Suppressor macrophage treated with lipopolysaccharide for 4 hours (primary cell): ENCODE data around the gene AARSD1.
"Not testable (repeated sequence)": the region's sequence is repeated elsewhere in the genome, so short reads cannot be mapped to it uniquely, and the experiment has no call there.

Experiments used
- DNase-seq: peaks from one replicate; pipeline ENCODE4 v3.0.0-alpha.2; 2020

Gene AARSD1

GRCh38 chr17:42964161-42964932 lies at the start of gene AARSD1:
TSS of gene AARSD1 (minus strand) at chr17:42964454. CDS start at chr17:42964440, 14 bp downstream.
- DNase-seq, result peak; percentile 92

GRCh38 chr17:43013296-43013695 lies 49.0 kb upstream of the AARSD1 start:
- DNase-seq, result no peak

DNA sequence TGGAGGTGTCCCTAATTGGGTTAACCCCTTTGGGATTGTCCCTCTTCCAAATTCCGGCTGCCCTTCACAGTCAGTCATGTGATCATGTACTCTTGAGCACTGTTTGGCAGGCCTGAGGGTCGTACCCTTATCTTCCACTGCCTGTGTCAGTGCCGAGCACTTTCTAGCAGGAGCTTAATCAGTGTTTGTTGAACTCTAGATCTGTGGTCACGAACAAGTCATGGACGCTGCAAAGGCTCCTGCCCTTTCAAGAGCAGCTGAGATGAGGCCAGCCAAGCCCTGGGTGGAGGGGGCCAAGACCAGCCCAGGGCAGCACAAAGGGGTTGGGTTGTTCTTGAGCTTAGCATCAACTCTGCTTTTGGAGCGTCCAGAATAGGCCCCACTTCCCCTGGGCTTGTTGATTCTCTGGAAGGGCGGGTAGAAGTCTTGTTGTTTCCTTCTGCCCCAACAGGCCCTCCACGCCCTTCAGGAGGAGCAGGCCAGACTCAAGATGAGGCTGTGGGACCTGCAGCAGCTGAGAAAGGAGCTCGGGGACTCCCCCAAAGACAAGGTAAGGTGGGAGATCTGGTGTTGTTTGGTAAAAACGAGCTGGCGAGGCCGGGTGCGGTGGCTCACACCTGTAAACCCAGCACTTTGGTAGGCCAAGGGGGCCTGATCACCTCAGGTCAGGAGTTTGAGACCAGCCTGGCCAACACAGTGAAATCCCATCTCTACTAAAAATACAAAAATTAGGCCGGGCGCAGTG lies 47.6 kb upstream of the AARSD1 start:
- no peak for DNase-seq

DNA sequence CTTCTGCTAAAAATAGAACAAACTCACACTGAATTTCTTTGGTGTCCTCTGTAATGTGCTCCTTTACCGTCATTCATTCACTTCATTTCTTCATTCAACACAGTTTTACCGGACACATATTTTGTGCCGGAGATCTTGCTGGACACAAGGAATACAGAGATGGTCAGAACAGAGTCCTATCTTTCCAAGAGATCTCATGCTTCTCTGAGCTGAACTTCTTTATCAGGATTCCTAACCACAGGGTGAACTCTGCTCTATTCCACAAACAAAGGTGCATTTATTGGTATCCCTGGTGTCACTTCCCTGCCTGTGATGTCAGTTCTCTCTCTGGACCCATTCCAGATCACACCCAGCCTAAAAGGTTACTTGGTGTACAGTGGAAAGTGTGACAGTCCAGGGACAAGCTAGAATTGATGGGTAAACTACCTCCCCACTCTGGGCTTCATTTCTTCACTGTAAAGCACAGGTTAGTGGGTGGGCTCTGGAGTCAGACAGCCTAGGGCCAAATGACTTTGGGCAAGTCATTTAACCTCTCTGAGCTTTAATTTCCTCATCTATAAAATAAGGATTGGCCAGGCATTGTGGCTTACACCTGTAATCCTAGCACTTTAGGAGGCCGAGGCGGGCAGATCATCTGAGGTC lies 46.5 kb upstream of the AARSD1 start:
- no peak for DNase-seq

- peak; percentile 94 for DNase-seq
Observed at GRCh38 chr17:43006639-43007551, 42.6 kb upstream of the AARSD1 start, which contains the start of gene IFI35. TSS of gene IFI35 (plus strand) at chr17:43006784. CDS start at chr17:43006948, 164 bp downstream.

- no peak for DNase-seq
Observed at GRCh38 chr17:43003542-43004172, 39.4 kb upstream of the AARSD1 start.

DNA sequence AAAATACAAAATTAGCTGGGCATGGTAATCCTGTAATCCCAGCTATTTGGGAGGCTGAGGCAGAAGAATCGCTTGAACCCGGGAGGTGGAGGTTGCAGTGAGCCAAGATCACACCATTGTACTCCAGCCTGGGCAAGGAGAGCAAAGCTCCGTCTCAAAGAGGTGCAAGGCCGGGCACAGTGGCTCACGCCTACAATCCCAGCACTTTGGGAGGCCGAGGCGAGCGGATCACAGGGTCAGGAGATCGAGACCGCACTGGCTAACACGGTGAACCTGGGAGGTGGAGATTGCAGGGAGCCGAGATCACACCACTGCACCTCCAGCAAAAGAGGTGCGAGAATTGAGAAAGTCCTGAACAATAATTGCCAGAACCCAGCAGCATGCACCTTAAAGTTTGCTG lies 36.6 kb upstream of the AARSD1 start:
- not testable (repeated sequence) for DNase-seq

DNA sequence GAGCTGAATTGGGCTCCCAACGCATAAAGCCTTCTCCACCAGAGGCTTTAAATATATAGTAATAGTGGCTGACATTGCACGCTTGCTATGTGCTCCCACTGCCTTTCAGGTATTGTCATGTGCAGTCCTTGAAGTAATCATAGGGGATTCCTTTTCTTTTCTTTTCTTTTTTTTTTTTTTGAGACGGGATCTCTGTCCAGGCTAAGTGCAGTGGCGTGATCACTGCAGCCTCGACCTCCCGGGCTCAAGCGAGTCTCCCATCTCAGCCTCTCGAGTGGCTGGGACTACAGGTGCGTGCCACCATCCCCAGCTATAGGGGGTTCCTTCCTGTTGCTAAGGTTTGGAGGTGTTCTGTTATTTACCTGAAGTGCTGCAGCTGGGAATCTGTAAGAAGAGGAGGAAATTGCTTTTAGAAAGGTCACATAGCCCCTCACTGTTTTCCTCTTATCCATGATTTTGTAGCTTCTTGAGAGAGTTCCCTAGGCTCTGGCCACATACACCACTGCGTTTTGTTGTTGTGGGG lies 34.8 kb upstream of the AARSD1 start:
- no peak for DNase-seq

DNA sequence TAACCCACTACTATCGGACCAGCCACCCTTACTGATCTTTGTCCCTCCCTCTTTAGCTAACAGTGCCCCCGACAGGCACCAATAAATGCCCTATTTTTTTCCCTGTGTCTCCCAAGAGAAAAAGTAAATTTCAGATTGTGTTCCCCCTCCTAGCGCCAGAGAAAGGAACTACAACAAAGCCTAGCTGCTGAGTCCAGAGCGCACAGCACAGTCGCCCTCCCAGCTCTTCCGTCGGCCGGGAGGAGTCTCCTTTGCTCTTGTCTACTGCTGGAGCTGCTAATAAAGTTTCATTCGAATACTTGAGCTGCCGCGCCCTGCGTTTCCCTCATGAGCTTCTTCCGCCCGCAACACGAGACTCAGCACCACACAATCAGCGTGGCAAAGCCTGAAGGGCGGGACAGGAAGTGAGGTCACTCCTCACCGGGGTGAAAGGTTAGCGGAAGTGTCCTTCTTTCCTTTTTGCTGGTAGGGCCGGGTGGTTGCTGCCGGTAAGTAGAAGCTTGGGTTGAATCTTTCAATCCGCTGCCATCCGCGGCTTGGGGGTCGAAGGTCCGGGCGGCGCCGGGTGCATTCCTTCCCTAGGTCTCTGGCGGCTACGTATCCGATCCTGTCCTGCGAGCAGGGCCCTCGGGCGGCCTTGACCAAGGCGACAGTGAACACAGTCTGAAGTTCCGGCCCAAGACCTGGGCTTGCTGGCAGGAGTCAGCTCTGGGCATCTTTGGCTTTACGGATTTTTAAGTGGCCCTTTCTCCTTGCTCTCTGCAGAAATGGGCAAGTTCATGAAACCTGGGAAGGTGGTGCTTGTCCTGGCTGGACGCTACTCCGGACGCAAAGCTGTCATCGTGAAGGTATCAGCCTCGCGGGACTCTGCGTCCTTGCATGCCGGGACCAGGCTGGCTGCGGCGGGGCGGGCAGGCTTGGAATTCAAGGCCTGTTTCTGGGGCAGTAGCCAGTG lies 34.0 kb upstream of the AARSD1 start, which contains the start of gene RPL27:
RPL27 (plus strand) TSS at position 436 of the 955 bp plus-strand sequence; CDS start at position 768, 332 bp downstream.
- peak; percentile 100 for DNase-seq

DNA sequence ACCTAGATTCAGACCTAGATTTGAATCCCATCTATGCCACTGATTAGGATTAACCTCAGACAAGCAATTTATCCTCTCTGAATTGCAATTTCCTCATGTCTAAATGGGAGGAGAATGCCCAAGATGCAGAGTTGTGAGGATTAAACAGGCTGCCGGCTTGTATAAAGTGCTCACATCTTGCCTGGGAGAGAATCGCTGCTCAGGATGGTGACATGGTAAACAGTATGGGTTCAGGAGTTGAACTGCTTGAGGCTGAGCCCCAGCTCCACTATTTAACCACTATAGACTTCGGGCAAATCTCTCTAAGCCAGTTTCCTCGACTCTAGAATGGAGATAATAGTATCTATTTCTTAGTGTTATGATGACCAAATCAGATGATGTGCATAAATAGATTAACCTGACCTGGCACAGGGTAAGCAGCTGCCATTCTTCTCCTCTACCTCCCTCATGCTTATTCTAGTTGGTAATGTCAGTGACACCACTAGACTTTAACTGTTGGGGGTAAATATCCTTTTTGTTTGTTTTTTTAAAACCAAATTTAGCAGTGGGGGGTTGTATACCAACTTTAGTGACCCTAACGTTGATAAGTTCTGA lies 33.2 kb upstream of the AARSD1 start:
- no peak for DNase-seq

DNA sequence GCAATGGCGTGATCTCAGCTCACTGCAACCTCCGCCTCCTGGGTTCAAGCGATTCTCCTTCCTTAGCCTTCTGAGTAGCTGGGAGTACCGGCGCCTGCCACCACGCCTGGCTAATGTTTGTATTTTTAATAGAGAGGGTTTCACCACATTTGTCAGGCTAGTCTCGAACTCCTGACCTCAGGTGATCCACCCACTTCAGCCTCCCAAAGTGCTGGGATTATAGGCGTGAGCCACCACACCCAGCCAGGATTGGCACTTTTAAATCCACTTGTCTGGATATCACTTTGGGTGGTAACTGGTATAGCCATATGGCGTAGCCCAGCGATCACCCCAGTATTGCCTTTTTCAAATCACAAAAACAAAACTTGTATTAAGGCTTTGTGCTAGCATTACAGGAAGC lies 29.7 kb upstream of the AARSD1 start:
- not testable (repeated sequence) for DNase-seq

GRCh38 chr17:42992872-42993271 lies 28.6 kb upstream of the AARSD1 start:
- DNase-seq, result no peak

DNA sequence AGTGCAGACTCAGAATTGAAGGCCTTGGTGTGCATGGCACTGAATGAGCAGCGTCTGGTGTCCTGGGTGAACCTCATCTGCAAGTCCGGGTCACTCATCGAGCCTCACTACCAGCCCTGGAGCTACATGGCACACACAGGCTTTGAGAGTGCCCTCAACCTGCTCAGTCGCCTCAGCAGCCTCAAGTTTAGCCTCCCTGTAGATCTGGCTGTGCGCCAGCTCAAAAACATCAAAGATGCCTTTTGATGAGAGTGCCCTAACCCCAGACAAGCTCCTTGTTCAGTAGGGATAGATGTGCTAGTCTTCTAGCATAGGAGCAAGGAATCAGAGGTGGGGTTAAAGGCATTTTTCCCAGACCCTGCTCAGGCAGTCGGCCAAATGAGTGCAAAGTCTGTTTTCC lies 27.2 kb upstream of the AARSD1 start:
- DNase-seq, result no peak

DNA sequence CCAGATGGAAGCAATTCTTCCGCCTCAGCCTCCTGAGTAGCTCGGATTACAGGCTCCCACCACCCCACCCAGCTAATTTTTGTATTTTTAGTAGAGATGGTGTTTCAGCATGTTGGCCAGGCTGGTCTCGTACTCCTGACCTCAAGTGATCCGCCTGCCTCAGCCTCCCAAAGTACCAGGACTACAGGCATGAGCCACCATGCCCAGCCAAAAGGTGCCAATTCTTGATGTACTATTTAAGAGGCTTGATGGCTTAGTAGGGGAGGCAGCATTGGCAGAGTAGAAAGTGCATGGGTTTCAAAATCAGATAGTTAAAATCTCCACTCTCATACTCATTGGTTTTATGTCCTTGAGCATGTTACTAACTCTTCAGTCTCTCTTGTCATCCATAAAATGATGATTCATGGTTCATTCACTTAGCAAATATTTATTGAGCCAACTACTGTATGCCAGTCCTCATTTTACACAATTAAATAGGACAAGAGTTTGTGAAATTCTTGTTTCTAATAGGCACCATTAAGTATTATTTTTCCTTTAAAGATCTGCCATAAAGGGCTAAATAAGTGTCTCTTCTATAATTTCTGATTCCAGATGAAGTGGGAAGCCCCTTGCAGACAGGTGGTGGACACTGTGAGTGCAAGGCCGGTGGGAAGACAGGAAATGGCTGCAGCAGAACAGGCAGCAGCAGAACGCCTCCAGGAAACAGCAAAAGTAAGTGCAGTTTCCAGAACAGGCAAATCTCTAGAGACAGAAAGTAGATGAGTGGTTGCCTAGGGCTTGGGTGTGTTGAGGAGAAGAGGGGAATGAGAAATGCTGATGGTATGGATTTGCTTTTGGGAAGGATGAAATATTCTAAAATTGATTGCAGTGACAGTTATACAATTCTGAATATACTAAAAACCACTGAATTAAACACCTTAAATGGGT lies 25.7 kb upstream of the AARSD1 start:
- DNase-seq, result no peak

DNA sequence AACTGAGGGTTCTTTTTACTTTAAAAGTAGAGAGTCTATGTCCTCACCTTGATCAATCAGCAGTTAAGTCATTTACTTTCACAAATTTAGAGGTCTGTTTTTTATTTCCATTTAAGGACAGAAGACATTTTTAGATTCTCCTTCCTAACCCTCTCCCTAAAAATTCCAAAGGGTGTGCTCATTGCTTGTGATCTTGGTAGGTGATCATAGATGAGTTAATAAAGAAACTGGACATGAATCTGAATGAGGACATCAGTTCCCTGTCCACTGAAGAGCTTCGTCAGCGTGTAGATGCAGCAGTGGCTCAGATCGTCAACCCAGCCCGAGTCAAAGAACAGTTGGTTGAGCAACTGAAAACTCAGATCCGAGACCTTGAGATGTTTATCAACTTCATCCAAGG lies 24.9 kb upstream of the AARSD1 start:
- no peak for DNase-seq

DNA sequence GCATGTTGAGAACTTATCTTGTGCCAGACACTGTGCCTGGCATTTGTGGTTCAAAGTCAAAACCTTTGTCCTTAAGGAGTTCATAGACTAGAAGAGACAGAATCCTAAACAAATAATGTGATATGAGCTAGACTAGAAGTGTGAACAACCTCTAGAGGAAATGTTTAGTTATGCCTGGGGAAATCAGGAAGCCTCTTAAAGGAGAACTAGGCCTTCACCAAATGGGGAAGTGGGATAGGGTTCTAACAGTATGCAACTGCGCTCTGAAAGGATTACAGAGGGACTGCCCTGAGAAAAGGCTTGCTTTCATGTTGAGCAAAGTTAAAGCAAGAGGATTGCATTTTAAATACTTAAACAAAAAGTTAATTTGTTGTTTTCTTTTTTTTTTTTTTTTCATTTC lies 21.0 kb upstream of the AARSD1 start:
- DNase-seq, result peak; percentile 90

DNA sequence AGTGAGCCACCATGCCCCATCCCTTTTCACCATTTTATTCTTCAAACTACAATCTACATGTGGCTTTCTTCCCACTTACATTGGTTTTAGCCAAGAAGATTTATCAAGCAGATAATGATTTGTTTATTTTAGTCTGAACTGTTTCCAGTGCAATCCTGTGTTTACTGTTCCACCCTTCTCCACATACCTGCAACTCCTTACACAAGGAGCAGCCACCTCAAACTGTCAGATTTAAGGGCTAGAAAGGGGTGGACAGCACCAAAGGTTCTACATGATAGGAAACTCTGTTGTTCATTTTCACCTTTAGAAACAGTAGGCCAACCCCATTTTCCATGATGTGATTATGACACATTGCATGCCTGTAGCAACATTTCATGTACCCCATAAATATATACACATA lies 18.0 kb upstream of the AARSD1 start:
- no peak for DNase-seq

DNA sequence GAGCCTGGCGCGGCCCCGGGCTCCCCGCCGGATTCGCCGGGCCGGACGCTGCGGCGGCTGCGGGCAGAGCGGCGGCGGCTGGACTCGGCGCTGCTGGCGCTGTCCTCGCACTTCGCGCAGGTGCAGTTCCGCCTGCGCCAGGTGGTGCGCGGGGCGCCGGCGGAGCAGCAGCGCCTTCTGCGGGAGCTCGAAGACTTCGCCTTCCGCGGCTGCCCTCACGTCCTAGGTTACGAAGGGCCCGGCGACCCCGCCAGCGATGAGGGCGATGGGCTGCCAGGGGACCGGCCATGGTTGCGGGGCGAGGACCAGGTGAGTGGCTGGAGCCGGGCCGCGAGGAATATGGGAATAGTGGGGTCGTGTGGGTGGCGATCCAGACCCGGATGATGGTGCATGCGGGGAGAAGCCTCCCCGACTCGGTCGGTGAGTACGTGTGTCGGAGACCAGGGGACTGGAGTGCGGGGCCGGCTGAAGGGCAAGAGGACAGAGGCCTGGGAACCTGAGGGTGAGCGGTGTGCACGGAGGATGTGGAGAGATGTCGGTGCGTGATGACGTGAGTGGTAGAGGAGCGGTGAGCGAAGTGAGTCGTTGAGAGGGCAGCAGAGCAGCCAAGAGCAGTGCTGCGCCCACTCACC lies 16.6 kb upstream of the AARSD1 start:
- DNase-seq, result peak; percentile 33
